ENCODE results near the gene STAC.

- TF ChIP-seq, protein P1, sequence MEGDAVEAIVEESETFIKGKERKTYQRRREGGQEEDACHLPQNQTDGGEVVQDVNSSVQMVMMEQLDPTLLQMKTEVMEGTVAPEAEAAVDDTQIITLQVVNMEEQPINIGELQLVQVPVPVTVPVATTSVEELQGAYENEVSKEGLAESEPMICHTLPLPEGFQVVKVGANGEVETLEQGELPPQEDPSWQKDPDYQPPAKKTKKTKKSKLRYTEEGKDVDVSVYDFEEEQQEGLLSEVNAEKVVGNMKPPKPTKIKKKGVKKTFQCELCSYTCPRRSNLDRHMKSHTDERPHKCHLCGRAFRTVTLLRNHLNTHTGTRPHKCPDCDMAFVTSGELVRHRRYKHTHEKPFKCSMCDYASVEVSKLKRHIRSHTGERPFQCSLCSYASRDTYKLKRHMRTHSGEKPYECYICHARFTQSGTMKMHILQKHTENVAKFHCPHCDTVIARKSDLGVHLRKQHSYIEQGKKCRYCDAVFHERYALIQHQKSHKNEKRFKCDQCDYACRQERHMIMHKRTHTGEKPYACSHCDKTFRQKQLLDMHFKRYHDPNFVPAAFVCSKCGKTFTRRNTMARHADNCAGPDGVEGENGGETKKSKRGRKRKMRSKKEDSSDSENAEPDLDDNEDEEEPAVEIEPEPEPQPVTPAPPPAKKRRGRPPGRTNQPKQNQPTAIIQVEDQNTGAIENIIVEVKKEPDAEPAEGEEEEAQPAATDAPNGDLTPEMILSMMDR (IDR thresholded peaks at IDR 0.05 in 4 of 5, conservative IDR thresholded peaks at IDR 0.05 in 1 of 5) = no peak
- TF ChIP-seq POLR2A (IDR thresholded peaks at IDR 0.05) = no peak
These were observed 95.3 kb downstream of the STAC start for GRCh38 chr3:36475558-36475957.

Measured in gastrocnemius medialis (tissue), 4 donors.